Measurements from ENCODE around the gene PRB3.

Gene PRB3

GRCh38 chr12:11269607-11270006 lies at the start of gene PRB3:
PRB3 (minus strand) TSS chr12:11269707; CDS start chr12:11269669, 38 bp downstream.
- no peak for DNase-seq

GRCh38 chr12:11310336-11310735 lies 40.8 kb upstream of the PRB3 start, which contains the start of gene PRB4:
PRB4 (minus strand) TSS chr12:11310436; CDS start chr12:11310398, 38 bp downstream.
- DNase-seq: no peak

- no peak for DNase-seq
These were observed 37.6 kb upstream of the PRB3 start for GRCh38 chr12:11307143-11307542.

- no peak for DNase-seq
These were observed 3.9 kb upstream of the PRB3 start for GRCh38 chr12:11273449-11273848.

- DNase-seq: no peak
These were observed 5.0 kb downstream of the PRB3 start for GRCh38 chr12:11264501-11264900.

- DNase-seq: no peak
These were observed 23.0 kb downstream of the PRB3 start for GRCh38 chr12:11246489-11246888.

GRCh38 chr12:11242656-11243055 lies 26.9 kb downstream of the PRB3 start:
- no peak for DNase-seq

GRCh38 chr12:11240348-11240930 lies 29.1 kb downstream of the PRB3 start:
- DNase-seq: no peak

- no peak for DNase-seq
These were observed 31.2 kb downstream of the PRB3 start for GRCh38 chr12:11238275-11238674.

GRCh38 chr12:11233532-11233931 lies 36.0 kb downstream of the PRB3 start:
- no peak for DNase-seq

GRCh38 chr12:11228296-11228879 lies 41.1 kb downstream of the PRB3 start:
- no peak for DNase-seq

GRCh38 chr12:11227373-11227772 lies 42.1 kb downstream of the PRB3 start:
- no peak for DNase-seq

Measured in NCI-H2081 treated with DMSO at 0.1 percent for 48 hours (cell line).